A673 (cell line): ENCODE results near the gene MTF2.

Source experiments
- EZH2 ChIP-seq: fragments of 200-600 bp; sonication (generic); IDR thresholded peaks from 2 replicates; pipeline ENCODE4 v1.6.1; 2017; ENCODE audit warnings: borderline replicate concordance, low read depth, mild to moderate bottlenecking, mixed read lengths, antibody characterized with exemption, low read length; ENCODE audit not compliant: poor library complexity, severe bottlenecking
- TF ChIP-seq, protein P1 (sequence below): fragments of 300-800, 200-600 bp; sonication (generic); conservative IDR thresholded peaks from 2 replicates; pipeline ENCODE4 v1.5.1; 2017; ENCODE audit warnings: low read depth, mild to moderate bottlenecking, antibody characterized with exemption, low read length, moderate library complexity, mixed read lengths

DNA sequence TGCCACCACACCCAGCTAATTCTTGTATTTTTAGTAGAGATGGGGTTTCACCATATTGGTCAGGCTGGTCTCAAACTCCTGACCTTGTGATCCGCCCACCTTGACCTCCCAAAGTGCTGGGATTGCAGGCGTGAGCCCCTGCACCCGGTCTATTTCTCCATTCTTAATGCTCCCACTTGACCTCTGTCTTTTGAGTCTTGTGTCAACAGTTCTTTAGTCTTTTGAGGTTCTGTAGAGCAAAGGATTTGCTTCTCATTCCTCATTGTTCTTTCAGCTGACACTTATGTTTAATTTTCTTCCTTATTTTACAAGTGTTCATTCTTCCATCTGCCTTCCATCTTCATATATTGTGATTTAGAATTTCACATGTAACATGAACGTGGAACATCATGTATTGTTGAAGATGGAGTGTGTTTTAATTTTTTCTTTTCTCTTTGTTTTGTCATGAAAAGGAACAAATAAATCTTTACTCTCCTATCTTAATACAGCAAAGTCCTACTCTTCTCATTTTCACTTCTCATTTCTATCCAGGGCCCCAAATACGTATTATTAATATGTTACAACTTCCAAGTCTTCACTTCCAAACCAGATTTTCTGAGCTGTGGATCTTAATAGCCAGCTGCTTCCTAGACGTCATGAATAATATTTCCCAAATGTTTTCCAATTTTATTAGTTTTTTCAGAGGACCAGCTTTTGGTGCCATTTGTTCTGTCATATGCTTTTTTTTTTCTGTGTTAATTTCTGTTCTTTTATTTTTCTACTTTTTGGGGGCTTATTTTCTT lies 16.9 kb downstream of the MTF2 start:
- TF ChIP-seq, protein P1, sequence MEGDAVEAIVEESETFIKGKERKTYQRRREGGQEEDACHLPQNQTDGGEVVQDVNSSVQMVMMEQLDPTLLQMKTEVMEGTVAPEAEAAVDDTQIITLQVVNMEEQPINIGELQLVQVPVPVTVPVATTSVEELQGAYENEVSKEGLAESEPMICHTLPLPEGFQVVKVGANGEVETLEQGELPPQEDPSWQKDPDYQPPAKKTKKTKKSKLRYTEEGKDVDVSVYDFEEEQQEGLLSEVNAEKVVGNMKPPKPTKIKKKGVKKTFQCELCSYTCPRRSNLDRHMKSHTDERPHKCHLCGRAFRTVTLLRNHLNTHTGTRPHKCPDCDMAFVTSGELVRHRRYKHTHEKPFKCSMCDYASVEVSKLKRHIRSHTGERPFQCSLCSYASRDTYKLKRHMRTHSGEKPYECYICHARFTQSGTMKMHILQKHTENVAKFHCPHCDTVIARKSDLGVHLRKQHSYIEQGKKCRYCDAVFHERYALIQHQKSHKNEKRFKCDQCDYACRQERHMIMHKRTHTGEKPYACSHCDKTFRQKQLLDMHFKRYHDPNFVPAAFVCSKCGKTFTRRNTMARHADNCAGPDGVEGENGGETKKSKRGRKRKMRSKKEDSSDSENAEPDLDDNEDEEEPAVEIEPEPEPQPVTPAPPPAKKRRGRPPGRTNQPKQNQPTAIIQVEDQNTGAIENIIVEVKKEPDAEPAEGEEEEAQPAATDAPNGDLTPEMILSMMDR = no peak
- TF ChIP-seq EZH2 = no peak
